ENCODE data around the gene ZKSCAN7.
"Not testable (repeated sequence)": the region's sequence is repeated elsewhere in the genome, so short reads cannot be mapped to it uniquely, and the experiment has no call there.

Gene ZKSCAN7

DNA sequence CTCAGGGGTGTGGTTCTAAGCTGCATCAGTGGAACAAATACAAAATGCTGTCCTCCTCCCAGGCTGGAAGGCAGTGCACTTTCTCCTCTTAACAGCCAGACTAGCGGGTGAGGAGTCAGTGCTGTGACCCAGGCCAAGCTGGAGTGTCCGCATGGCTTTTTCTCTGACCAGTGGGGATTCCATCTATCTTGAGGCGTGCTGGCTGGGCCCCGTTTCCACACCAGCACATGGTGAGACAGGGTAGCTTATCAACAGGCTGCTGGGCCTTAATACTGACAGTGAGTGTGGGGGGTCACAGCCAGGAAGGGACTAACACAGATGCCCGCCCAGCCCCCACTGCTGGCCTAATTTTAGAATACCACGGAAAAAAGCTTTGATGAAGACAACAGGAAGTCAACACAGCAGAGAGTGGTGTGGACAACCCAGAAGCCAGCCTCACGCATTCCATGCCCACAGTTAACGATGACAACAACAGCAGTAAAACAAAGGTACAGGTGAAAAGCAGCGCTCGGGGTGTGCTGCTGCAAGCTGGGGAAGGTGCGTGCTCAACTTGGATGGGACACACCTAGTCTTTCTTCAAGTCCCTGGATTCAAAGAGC, 22.5 kb downstream of the ZKSCAN7 start:
- DNase-seq, result not testable (repeated sequence)

GRCh38 chr3:44578316-44578715, 23.3 kb downstream of the ZKSCAN7 start:
- not testable (repeated sequence) for DNase-seq

DNA sequence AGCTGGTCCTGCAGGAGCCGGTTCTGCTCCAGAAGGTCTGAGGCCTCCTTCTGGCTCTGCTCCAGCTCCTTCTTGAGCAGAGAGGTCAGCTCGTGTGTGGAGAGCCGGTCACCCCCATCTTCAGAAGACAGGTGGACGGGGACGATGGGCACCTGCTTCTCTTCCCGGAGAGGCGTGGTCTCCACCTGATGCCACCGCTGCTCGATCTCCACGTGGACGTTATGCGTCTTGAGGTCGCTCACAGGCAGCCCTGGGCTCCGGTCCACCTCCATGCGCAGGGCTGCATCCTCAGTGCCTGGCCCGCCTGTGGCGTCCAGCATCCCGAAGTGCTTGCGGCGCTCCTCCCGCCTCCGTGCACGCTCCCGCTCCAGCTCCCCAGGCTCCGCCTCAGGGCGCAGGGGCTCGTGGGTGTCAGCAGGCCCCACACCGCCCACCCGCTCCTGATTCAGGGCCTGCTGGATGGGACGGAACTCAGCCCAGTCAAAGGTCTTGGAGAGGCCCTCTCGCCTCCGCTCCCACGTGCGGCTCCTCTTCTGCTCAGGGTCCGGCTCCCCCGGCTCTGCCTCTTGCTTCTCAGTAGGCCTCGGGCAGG, 24.0 kb downstream of the ZKSCAN7 start:
- not testable (repeated sequence) for DNase-seq

DNA sequence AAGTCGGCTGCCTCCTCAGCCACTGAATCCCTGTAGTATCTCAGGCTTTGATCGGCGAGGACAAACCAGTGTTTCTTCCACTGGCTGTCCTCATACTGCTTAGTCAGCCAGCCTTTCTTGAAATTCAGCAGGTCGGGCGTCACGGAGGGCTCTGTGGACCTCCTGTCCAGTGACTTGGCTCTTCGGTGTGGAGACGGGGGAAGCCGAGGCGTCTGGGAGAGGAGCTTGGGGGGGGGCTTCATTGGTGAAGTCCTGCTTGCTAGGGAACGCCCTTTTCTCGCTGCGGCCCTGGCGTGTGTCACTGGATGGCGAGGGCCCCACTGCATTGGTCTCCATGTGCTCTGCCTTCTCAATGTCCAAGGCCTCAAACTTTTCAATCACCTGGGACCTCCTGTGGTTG, 24.8 kb downstream of the ZKSCAN7 start:
- DNase-seq, result not testable (repeated sequence)

GRCh38 chr3:44580971-44581370, 26.0 kb downstream of the ZKSCAN7 start:
- DNase-seq, result not testable (repeated sequence)

DNA sequence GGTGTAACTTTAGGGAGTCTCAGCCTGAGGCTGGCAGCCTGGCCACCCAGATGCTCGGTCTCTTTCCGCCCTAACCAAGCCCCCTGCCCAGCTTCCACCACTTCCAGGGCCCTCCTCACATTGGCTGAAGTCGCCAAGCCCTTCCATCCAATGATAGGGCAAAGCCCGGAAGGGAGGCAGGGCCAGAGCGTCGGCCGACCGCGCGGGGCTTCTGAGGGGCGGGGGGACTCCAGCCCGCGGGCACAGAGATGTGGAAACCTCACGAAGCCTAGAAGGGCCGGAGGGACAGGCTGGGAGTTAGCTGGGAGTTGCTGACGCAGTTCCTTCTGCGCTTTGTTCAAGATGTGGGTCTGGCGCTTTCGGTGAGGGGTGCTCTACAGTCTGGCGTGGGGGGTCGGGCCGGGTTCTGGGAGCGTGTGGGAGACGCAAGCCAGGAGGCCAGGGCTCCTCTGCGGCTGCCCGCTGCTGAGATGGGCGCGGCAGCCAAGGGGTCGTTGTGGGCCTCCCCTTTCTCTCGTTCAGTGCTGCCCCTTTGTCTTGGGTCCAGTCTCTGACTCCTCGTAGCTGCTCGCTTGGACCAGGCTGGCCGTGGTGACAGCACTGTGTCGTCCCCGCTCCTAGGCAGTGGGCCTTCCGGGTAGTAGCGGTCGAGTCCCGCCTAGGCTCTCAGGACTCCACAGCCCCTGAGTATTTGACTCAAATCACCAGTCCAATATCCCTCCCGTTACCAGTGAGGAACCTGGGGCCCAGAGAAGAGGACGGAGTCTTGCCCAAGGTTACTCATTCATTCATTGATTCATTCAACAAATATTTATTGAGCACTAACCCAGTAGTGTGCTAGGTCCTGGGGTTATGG, 29.9 kb downstream of the ZKSCAN7 start, which contains the start of gene ZNF660:
ZNF660 (plus strand) TSS at position 319 of the 856 bp plus-strand sequence. CDS start 9,230 bp downstream, outside the sequence.
- no peak for DNase-seq

DNA sequence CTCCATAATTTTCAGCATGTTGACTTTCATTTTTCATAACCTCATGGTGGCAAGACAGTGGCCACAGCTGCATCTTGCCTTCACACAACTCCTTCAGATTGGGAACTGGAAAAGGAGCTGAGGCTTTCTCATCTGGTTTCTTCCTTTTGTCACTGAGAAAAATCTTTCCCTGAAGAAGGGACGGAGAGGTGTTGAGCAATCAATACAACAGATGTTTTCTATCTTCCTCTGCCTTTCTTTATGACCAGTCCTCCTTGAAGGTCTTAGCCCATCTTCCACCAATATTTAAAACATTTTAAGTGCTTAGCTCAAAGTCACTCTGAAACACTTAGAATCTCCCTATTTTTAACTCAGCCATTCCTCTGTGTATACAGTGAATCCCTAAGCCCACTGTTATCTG, 41.6 kb downstream of the ZKSCAN7 start:
- no peak for DNase-seq

- no peak for DNase-seq
Observed at GRCh38 chr3:44601749-44602148, 46.8 kb downstream of the ZKSCAN7 start.

- DNase-seq, result no peak
Observed at GRCh38 chr3:44612678-44613077, 57.7 kb downstream of the ZKSCAN7 start.

Data from activated naive CD4-positive, alpha-beta T cell treated with anti-CD3 and anti-CD28 coated beads, Interleukin-2, amount 50 U/mL, for 16 hours (primary cell).